GM21367 (cell line): ENCODE data around the gene COL16A1.

Experiments used
- ATAC-seq: cut with Tn5 transposase; IDR thresholded peaks from one replicate; pipeline ENCODE4 v1.9.1; 2021; ENCODE audit not compliant: unreplicated experiment

COL16A1 gene

GRCh38 chr1:31688233-31688918, 15.4 kb downstream of the COL16A1 start:
- no peak for ATAC-seq

GRCh38 chr1:31687601-31688000, 16.2 kb downstream of the COL16A1 start:
- ATAC-seq: no peak

GRCh38 chr1:31685795-31686194, 18.0 kb downstream of the COL16A1 start:
- no peak for ATAC-seq

- ATAC-seq: no peak
Observed at GRCh38 chr1:31683997-31684396, 19.8 kb downstream of the COL16A1 start.

GRCh38 chr1:31681415-31681814, 22.4 kb downstream of the COL16A1 start:
- no peak for ATAC-seq

GRCh38 chr1:31679676-31680230, 24.1 kb downstream of the COL16A1 start:
- no peak for ATAC-seq

GRCh38 chr1:31679091-31679490, 24.7 kb downstream of the COL16A1 start:
- ATAC-seq: no peak

GRCh38 chr1:31678681-31679080, 25.1 kb downstream of the COL16A1 start:
- ATAC-seq: no peak

- ATAC-seq: no peak
Observed at GRCh38 chr1:31677949-31678348, 25.9 kb downstream of the COL16A1 start.

GRCh38 chr1:31677401-31677800, 26.4 kb downstream of the COL16A1 start:
- no peak for ATAC-seq

GRCh38 chr1:31675756-31676155, 28.1 kb downstream of the COL16A1 start:
- no peak for ATAC-seq

- no peak for ATAC-seq
Observed at GRCh38 chr1:31675161-31675560, 28.7 kb downstream of the COL16A1 start.

- no peak for ATAC-seq
Observed at GRCh38 chr1:31674626-31675025, 29.2 kb downstream of the COL16A1 start.

- no peak for ATAC-seq
Observed at GRCh38 chr1:31673433-31673832, 30.4 kb downstream of the COL16A1 start.

GRCh38 chr1:31672986-31673385, 30.8 kb downstream of the COL16A1 start:
- no peak for ATAC-seq

- ATAC-seq: no peak
Observed at GRCh38 chr1:31671561-31672201, 32.1 kb downstream of the COL16A1 start.

GRCh38 chr1:31671147-31671546, 32.7 kb downstream of the COL16A1 start:
- no peak for ATAC-seq

GRCh38 chr1:31670593-31670964, 33.2 kb downstream of the COL16A1 start:
- no peak for ATAC-seq

GRCh38 chr1:31669786-31670592, 33.8 kb downstream of the COL16A1 start:
- no peak for ATAC-seq

GRCh38 chr1:31669433-31669785, 34.4 kb downstream of the COL16A1 start:
- ATAC-seq: no peak

GRCh38 chr1:31668303-31668883, 35.4 kb downstream of the COL16A1 start:
- no peak for ATAC-seq
